PC-9 (cell line): Measurements from ENCODE around the gene NLRP8.

Experiments used
- CTCF ChIP-seq: fragments of 200-600 bp; sonication (generic); conservative IDR thresholded peaks from 2 replicates; pipeline ENCODE4 v1.6.1; 2017; ENCODE audit warnings: mixed run types, antibody characterized with exemption, mild to moderate bottlenecking, moderate library complexity
- EZH2 ChIP-seq: fragments of 200-600 bp; sonication (generic); IDR thresholded peaks from 2 replicates; pipeline ENCODE4 v1.8.0; 2017; ENCODE audit warnings: antibody characterized with exemption, low read depth

GRCh38 chr19:55909801-55910200 is 37.8 kb upstream of the NLRP8 start:
- TF ChIP-seq CTCF (no peak), EZH2 (no peak)
